H9 (cell line): ENCODE results near the gene ZNF668. TPM values are rescaled to one million over a fixed set of nuclear protein-coding genes. Genes with fewer than 3 reads are reported as not detected.

Source experiments
- DNase-seq: peaks from one replicate; pipeline ENCODE4 v3.0.0-alpha.2; 2017
- H2AFZ ChIP-seq: one replicate; pipeline ENCODE4 v1.6.1; 2013; ENCODE audit warnings: mild to moderate bottlenecking, low read length, control low read depth, moderate library complexity
- H2AK5ac ChIP-seq: 2 replicates; pipeline ENCODE4 v1.6.1; 2013; ENCODE audit warnings: low read length, control low read depth, mixed read lengths; ENCODE audit not compliant: insufficient read length
- H2BK120ac ChIP-seq: one replicate; pipeline ENCODE4 v1.6.1; 2013; ENCODE audit warnings: low read depth, mild to moderate bottlenecking, low read length, control low read depth, inconsistent platforms; ENCODE audit not compliant: poor library complexity, severe bottlenecking
- H2BK12ac ChIP-seq: 2 replicates; pipeline ENCODE4 v1.6.1; 2013; ENCODE audit warnings: low read length, control low read depth, mixed read lengths, low read depth; ENCODE audit not compliant: insufficient read length
- H2BK15ac ChIP-seq: 2 replicates; pipeline ENCODE4 v1.6.1; 2013; ENCODE audit warnings: low read depth, low read length, control low read depth
- H2BK20ac ChIP-seq: one replicate; pipeline ENCODE4 v1.6.1; 2013; ENCODE audit warnings: low read depth, mild to moderate bottlenecking, low read length, control low read depth, inconsistent platforms; ENCODE audit not compliant: poor library complexity, severe bottlenecking
- H2BK5ac ChIP-seq: 2 replicates; pipeline ENCODE4 v1.6.1; 2013; ENCODE audit warnings: low read length, control low read depth, mixed read lengths; ENCODE audit not compliant: insufficient read length
- H3K14ac ChIP-seq: 2 replicates; pipeline ENCODE4 v1.6.1; 2013; ENCODE audit warnings: low read length, control low read depth; ENCODE audit not compliant: insufficient read depth
- H3K18ac ChIP-seq: 2 replicates; pipeline ENCODE4 v1.6.1; 2013; ENCODE audit warnings: low read depth, mild to moderate bottlenecking, mixed read lengths, low read length, control low read depth; ENCODE audit not compliant: insufficient read length
- H3K23ac ChIP-seq: 2 replicates; pipeline ENCODE4 v1.6.1; 2013; ENCODE audit warnings: low read length, control low read depth, mixed read lengths, low read depth; ENCODE audit not compliant: insufficient read length
- H3K23me2 ChIP-seq: 2 replicates; pipeline ENCODE4 v1.6.1; 2013; ENCODE audit warnings: low read depth, mild to moderate bottlenecking, mixed read lengths, low read length, control low read depth; ENCODE audit not compliant: insufficient read length, poor library complexity, severe bottlenecking
- H3K27ac ChIP-seq: 2 replicates; pipeline ENCODE4 v1.5.1; 2013; ENCODE audit warnings: low read length, control low read depth, mixed read lengths, low read depth; ENCODE audit not compliant: insufficient read length
- H3K27me3 ChIP-seq: 2 replicates; pipeline ENCODE4 v1.6.1; 2013; ENCODE audit warnings: low read length, control low read depth, inconsistent platforms; ENCODE audit not compliant: insufficient read depth
- H3K4ac ChIP-seq: 2 replicates; pipeline ENCODE4 v1.6.1; 2013; ENCODE audit warnings: low read depth, mild to moderate bottlenecking, control low read depth, inconsistent platforms, low read length, moderate library complexity
- H3K4me1 ChIP-seq: 2 replicates; pipeline ENCODE4 v1.6.1; 2013; ENCODE audit warnings: low read length, control low read depth, inconsistent platforms; ENCODE audit not compliant: insufficient read depth
- H3K4me2 ChIP-seq: 2 replicates; pipeline ENCODE4 v1.6.1; 2013; ENCODE audit warnings: low read length, control low read depth, mixed read lengths; ENCODE audit not compliant: insufficient read length, insufficient read depth
- H3K56ac ChIP-seq: 2 replicates; pipeline ENCODE4 v1.6.1; 2013; ENCODE audit warnings: low read depth, mild to moderate bottlenecking, mixed read lengths, low read length, control low read depth; ENCODE audit not compliant: insufficient read length
- H3K79me1 ChIP-seq: 2 replicates; pipeline ENCODE4 v1.6.1; 2013; ENCODE audit warnings: low read depth, mild to moderate bottlenecking, moderate library complexity, low read length, control low read depth, inconsistent platforms; ENCODE audit not compliant: insufficient read depth, poor library complexity, severe bottlenecking
- H3K79me2 ChIP-seq: 2 replicates; pipeline ENCODE4 v1.6.1; 2013; ENCODE audit warnings: low read length, control low read depth, inconsistent platforms; ENCODE audit not compliant: insufficient read depth
- H3K9ac ChIP-seq: 2 replicates; pipeline ENCODE4 v1.6.1; 2013; ENCODE audit warnings: low read length, control low read depth, mixed read lengths; ENCODE audit not compliant: insufficient read length; ENCODE audit errors: extremely low read depth
- H3K9me3 ChIP-seq: one replicate; pipeline ENCODE4 v1.6.1; 2013; ENCODE audit warnings: low read depth, low read length, inconsistent platforms; ENCODE audit not compliant: control insufficient read depth
- H3T11ph ChIP-seq: one replicate; pipeline ENCODE4 v1.6.1; 2013; ENCODE audit warnings: mild to moderate bottlenecking, low read length, control low read depth, inconsistent platforms
- H4K20me1 ChIP-seq: one replicate; pipeline ENCODE4 v1.6.1; 2013; ENCODE audit not compliant: control insufficient read depth, insufficient read length, insufficient read depth
- H4K5ac ChIP-seq: 2 replicates; pipeline ENCODE4 v1.6.1; 2013; ENCODE audit warnings: low read depth, mild to moderate bottlenecking, mixed read lengths, low read length, control low read depth; ENCODE audit not compliant: insufficient read length
- H4K8ac ChIP-seq: replicated peaks from 2 replicates; pipeline ENCODE4 v1.6.1; 2013; ENCODE audit warnings: low read length, control low read depth, mixed read lengths, low read depth; ENCODE audit not compliant: insufficient read length
- H4K91ac ChIP-seq: 2 replicates; pipeline ENCODE4 v1.6.1; 2013; ENCODE audit warnings: low read depth, mild to moderate bottlenecking, moderate library complexity, mixed read lengths, low read length, control low read depth; ENCODE audit not compliant: insufficient read length
- H3K27ac Mint-ChIP-seq, 3 experiments: 2 replicates in 2 of 3; 3 replicates in 1 of 3; pipeline ENCODE4 v1.8.0; 2020 to 2021; ENCODE audit warnings: mixed read lengths in 3 of 3, mild to moderate bottlenecking in 1 of 3, moderate library complexity in 1 of 3
- H3K27me3 Mint-ChIP-seq: 2 replicates; pipeline ENCODE4 v1.8.0; 2021; ENCODE audit warnings: low read depth, mild to moderate bottlenecking, moderate library complexity, mixed read lengths
- H3K36me3 Mint-ChIP-seq, 3 experiments: 2 replicates in 2 of 3; 3 replicates in 1 of 3; pipeline ENCODE4 v1.8.0; 2020 to 2021; ENCODE audit warnings: low read depth in 3 of 3, mixed read lengths in 3 of 3; ENCODE audit not compliant: insufficient read depth in 1 of 3
- H3K4me1 Mint-ChIP-seq, 2 experiments: 2 replicates each; pipeline ENCODE4 v1.8.0; 2020; ENCODE audit warnings: mixed read lengths in 2 of 2
- H3K4me3 Mint-ChIP-seq, 2 experiments: 2 replicates in 1 of 2; 3 replicates in 1 of 2; pipeline ENCODE4 v1.8.0; 2020 to 2021; ENCODE audit warnings: mild to moderate bottlenecking in 2 of 2, mixed read lengths in 2 of 2, moderate library complexity in 1 of 2
- H3K9me3 Mint-ChIP-seq, 2 experiments: 2 replicates in 1 of 2; 3 replicates in 1 of 2; pipeline ENCODE4 v1.8.0; 2020; ENCODE audit warnings: mild to moderate bottlenecking in 2 of 2, mixed read lengths in 2 of 2, moderate library complexity in 1 of 2
- CTCF ChIP-seq: fragments of 200-600 bp; sonication (generic); conservative IDR thresholded peaks from 3 replicates; pipeline ENCODE4 v1.8.0; 2021; ENCODE audit warnings: antibody characterized with exemption, mild to moderate bottlenecking
- WGBS: extraction: QIAGEN DNeasy Blood & Tissue Kit; methylation state at CpG from one replicate; pipeline ENCODE4 v1.1.7; 2013; ENCODE audit warnings: missing lambda C conversion rate, low lambda C conversion rate, mixed read lengths; ENCODE audit not compliant: insufficient read length; ENCODE audit errors: extremely low coverage; 5-methylcytosine and 5-hydroxymethylcytosine counted together
- total RNA-seq: library from RNA; stranded (reverse); gene quantifications from 2 replicates; pipeline ENCODE4 v1.2.1, GENCODE V29; 2021

Gene ZNF668
- total RNA-seq, 1 experiment from 2014 or later, result 18.6 TPM

DNA sequence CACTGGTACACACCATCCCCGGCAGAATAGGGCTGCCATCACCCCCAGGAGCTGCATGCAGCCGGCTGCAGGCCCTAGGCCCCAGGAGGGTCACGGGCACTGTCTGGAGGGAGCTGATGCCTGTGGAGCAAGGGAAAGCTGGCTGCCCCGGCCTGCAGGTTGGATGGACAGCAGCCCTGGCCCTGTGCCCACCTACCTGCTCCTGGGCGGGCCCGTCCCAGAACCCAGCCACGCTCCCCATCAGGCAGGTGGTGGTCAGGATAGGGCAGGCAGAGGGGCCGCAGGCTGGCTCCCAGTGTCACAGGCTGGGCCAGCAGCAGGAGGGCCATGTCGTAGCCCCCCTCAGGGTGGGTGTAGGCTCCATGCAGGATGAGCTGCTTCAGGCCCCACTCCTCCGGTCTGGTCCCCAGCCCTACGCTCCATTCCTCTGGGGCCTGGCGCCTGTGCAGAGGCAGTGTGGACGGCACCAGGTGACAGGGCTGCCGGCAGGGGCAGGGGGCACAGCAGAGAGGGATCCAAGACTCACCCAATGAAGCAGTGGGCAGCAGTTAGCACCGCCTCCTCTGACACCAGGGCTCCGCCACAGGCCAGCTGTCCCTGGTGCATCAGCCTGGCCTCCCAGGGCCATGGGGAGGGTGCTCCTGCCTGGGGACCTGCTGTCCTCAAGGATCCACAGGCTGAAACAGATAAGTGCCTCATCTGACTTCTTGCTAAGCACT is 10.7 kb upstream of the ZNF668 start:
- Mint-ChIP-seq H3K4me3 (no peak overlapping the region), H3K27ac (peak overlapping the region in 1 of 3 experiments; percentile 52; a peak in 1 of 7 replicates), H3K9me3 (no peaks in the 10 kb centered on the region), H3K36me3 (peaks cover 8 to 30% (median 28%) of the 10 kb centered on the region in 3 experiments; a peak in 6 of 7 replicates), H3K27me3 (no peaks in the 10 kb centered on the region), H3K4me1 (peaks cover 0 to 3% of the 10 kb centered on the region in 2 experiments; a peak in 1 of 4 replicates)
- no peaks in the 10 kb centered on the region for H3K79me2 ChIP-seq
- H2AFZ ChIP-seq, result no peak overlapping the region
- no CpG with 5 or more reads among the region's 16 CpGs for WGBS
- H3K79me1 ChIP-seq, result no peaks in the 10 kb centered on the region
- no peak overlapping the region for H2BK12ac ChIP-seq
- TF ChIP-seq CTCF, result no peak
- no peaks in the 10 kb centered on the region for H3K9me3 ChIP-seq
- H4K8ac ChIP-seq, result no peak overlapping the region
- H2BK5ac ChIP-seq, result no peak overlapping the region
- no peak overlapping the region for H3K4me2 ChIP-seq
- no peak overlapping the region for H3K14ac ChIP-seq
- H3K27ac ChIP-seq, result no peak overlapping the region
- no peaks in the 10 kb centered on the region for H3K4me1 ChIP-seq
- H3K9ac ChIP-seq, result no peak overlapping the region
- H3K56ac ChIP-seq, result no peak overlapping the region
- H4K20me1 ChIP-seq, result no peaks in the 10 kb centered on the region
- no peak overlapping the region for H2BK20ac ChIP-seq
- H3K23me2 ChIP-seq, result no peaks in the 10 kb centered on the region
- no peak overlapping the region for H2AK5ac ChIP-seq
- no peak overlapping the region for H2BK15ac ChIP-seq
- no peak overlapping the region for H3K4ac ChIP-seq
- H2BK120ac ChIP-seq, result no peak overlapping the region
- H4K5ac ChIP-seq, result no peak overlapping the region
- no peak overlapping the region for H3K23ac ChIP-seq
- no peak overlapping the region for H3T11ph ChIP-seq
- no peak overlapping the region for H4K91ac ChIP-seq
- H3K27me3 ChIP-seq, result no peaks in the 10 kb centered on the region
- peak; percentile 33 for DNase-seq
- no peak overlapping the region for H3K18ac ChIP-seq
